KOPT-K1 (cell line): ENCODE results near the gene TTC16.

Experiments
- H3K27ac ChIP-seq: fragments of 200-600 bp; sonication (generic); 2 replicates; pipeline ENCODE4 v1.5.1; 2016; ENCODE audit warnings: antibody characterized with exemption, mild to moderate bottlenecking, low read depth, low read length; ENCODE audit not compliant: poor library complexity, severe bottlenecking
- H3K36me3 ChIP-seq: fragments of 200-600 bp; sonication (generic); 2 replicates; pipeline ENCODE4 v1.5.1; 2017; ENCODE audit warnings: antibody characterized with exemption, mild to moderate bottlenecking, low read length, moderate library complexity; ENCODE audit not compliant: insufficient read depth
- H3K9me3 ChIP-seq: fragments of 200-600 bp; sonication (generic); 2 replicates; pipeline ENCODE4 v1.5.1; 2017; ENCODE audit warnings: antibody characterized with exemption, low read length, mild to moderate bottlenecking; ENCODE audit not compliant: insufficient read depth, poor library complexity, severe bottlenecking

The TTC16 gene

DNA sequence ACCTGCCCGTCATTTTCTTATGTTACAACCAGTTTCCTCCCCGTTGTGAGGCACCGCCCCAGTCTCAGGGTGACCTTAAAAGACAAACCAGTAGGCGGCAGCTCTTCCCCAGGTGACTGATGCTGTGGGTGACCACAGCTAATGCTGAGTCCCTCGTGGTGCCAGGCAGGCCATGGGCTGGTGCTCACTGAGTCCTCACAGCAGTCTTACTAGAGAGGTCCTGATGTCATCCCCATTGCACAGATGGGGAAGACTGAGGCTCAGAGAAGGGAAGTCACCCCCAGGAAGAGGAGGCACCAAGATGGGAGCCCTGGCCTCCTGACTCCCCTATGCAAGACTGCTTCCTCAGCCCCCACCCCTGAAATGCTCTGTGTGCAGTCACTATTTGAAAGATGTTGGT, 8.1 kb upstream of the TTC16 start:
- Histone ChIP-seq H3K27ac (no peak overlapping the region), H3K36me3 (no peaks in the 10 kb centered on the region), H3K9me3 (no peaks in the 10 kb centered on the region)

DNA sequence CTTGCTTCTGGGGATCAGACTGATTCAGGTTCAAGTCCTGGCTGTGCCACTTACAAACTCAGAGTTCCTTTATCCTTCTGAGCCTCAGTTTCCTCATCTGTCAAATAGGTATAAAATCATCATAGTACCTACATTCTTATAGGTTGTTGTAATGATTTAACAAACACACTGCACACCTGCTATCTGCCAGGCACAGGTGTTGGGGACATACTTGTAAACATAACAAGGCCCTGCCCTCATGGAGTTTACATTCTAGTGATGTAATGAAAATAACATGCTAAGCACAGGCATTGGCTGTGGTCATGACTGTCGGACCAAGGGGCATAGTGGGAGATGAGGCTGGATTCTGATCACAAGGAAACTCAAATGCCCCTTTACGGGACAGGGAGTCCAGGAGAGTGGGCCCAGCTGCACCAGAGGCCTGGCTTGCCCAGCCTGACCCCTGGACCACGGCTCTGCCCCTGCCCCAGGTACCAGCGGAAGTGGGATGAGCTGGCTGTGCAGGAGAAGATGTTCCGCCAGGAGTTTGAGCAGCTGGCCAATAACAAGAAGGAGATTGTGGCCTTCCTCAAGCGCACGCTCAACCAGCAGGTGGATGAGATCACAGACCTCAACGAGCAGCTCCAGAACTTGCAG, 6.8 kb upstream of the TTC16 start:
- Histone ChIP-seq H3K9me3 (no peaks in the 10 kb centered on the region), H3K27ac (no peak overlapping the region), H3K36me3 (no peaks in the 10 kb centered on the region)

DNA sequence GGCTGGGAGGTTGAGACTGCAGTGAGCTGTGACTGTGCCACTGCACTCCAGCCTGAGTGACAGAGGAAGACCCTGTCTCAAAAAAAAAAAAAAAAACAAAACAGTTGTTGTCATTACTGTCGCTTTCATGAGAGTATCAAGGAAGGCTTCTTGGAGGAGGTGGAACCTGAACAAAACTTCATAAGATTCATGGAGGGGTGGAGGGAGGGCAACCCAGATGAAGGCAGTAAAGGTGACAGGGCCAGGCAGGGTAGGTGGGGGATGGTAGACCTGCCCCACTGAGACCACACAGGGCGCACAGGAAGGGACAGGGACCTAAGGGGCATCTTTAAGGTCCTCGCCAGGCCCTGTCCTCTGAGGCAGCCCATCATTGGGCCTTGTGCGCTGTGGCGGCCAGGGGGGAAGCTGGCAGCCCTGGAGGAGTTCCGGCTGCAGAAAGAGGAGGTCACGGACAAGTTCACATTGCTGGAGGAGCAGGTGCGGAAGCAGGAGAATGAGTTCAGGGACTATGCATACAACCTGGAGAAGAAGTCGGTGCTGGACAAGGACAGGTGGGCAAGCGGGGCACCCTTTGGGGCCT, 5.6 kb upstream of the TTC16 start:
- no peaks in the 10 kb centered on the region for H3K9me3 ChIP-seq

DNA sequence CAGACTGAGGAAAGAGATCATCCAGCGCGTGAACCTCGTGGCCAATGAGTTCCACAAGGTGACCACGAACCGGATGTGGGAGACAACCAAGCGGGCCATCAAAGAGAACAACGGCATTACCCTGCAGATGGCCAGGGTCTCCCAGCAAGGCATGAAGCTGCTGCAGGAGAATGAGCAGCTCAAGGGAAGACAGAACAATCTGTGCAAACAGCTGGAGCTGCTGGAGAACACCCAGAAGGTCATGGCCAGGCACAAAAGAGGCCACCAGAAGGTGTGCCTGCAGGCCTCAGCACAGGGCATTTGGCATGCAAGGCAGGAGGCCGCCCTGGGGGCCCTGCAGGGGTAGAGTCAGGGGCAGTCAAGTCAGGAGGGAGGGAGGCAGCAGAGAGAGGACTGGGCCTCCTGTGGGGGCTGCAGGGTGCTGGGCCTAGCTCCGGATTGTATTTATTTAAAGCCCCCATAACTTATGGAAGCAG, 4.6 kb upstream of the TTC16 start:
- Histone ChIP-seq H3K27ac (no peak overlapping the region), H3K9me3 (no peaks in the 10 kb centered on the region), H3K36me3 (no peaks in the 10 kb centered on the region)

More for the DNA sequence above, 5.6 kb upstream of the TTC16 start:
- H3K27ac ChIP-seq: no peak overlapping the region
- H3K36me3 ChIP-seq: no peaks in the 10 kb centered on the region

DNA sequence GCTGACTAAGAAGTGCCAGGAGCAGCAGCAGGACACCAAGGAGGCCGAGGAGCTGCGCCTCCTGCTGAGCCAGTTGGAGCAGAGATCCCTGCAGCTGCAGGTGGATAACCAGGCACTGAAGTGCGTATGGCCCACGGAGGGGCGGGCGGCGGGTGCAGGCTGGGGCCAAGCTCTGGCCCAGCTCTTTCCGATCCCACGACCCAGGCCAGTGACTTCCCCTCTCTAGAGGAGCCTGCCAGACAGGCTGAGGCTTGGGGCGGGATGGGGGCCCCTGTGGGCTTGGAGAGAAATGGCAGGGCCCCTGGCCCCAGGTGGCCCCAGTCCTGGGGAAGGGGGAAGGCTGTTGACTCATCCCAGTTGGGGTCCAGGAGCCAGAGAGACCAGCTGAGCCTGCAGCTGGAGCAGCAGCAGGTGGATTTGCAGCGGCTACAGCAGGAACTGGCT, 4.0 kb upstream of the TTC16 start:
- Histone ChIP-seq H3K36me3 (no peaks in the 10 kb centered on the region), H3K9me3 (no peaks in the 10 kb centered on the region), H3K27ac (no peak overlapping the region)

DNA sequence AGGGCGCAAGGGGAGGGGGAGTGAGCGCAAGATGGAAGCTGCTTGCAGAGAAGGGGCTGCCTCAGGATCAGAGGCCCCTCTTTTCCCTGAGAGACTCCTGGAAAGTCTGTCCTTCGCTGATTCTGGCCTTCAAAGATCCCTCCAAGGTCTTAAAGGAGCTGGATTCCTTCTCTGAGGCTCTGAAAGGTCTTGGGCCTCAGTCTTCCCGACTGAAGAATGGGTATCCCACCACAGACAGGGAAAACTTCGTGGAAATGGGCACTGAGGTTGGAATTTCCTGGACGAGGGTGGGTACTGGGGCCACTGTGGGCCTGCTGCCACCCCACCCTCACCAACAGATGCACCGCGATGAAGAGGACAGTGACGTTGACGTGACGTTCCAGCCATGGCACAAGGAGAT, 3.5 kb upstream of the TTC16 start:
- no peak overlapping the region for H3K27ac ChIP-seq
- no peaks in the 10 kb centered on the region for H3K9me3 ChIP-seq
- H3K36me3 ChIP-seq: no peaks in the 10 kb centered on the region

DNA sequence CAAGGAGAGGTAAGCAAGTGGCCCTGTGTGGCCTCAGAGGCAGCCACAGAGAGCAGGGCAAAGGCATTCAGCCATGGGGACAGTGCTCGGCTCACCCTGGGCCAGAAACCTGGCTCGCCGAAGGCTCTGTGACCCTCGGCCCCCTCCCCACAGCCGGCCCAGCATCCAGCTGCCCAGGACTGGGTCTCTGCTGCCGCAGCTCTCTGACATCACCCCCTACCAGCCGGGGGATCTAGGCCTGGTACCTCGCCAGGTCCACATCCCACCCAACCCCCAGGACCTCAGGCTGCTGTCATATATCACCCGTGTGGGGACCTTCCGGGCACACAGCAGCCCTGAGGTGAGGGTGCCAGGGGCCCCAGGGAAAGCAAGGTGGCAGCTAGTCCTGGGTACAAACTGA, 3.0 kb upstream of the TTC16 start:
- Histone ChIP-seq H3K9me3 (no peaks in the 10 kb centered on the region), H3K27ac (no peak overlapping the region), H3K36me3 (no peaks in the 10 kb centered on the region)

DNA sequence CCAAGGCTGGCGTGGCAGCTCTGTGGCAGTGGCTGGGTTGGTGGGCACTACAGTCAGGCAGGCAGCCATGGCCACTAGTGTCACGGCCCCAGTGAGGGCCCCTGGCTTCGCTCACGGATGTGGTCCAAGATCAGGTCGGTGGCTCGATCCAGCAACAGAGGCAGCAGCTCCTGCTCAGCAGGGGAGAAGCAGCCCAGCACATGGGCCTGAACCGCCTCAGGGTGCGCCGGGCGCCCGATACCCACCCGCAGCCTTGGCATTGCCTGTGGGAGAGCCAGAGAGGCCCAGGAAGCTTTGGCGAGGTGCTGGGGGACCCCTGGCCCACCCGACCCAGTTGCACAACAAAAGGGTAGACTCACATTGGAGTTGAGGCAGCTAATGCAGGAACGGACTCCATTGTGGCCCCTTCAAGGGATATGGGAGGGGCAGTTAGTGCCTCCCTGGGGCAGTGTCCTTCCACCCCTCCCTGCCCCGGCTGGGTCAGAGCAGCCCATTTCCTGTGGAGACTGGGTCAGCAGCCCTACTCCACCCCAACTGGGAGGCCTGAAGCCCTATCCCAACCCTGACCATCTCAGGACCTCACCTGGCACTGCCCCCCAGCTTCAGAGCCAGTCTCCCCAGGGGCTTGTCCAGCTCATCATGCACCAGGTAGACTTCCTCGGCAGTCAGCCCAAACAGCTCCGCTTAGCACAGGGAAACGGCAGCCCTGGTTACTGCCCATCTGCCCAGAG, 1.7 kb upstream of the TTC16 start:
- no peaks in the 10 kb centered on the region for H3K9me3 ChIP-seq
- H3K36me3 ChIP-seq: no peaks in the 10 kb centered on the region
- no peak overlapping the region for H3K27ac ChIP-seq

DNA sequence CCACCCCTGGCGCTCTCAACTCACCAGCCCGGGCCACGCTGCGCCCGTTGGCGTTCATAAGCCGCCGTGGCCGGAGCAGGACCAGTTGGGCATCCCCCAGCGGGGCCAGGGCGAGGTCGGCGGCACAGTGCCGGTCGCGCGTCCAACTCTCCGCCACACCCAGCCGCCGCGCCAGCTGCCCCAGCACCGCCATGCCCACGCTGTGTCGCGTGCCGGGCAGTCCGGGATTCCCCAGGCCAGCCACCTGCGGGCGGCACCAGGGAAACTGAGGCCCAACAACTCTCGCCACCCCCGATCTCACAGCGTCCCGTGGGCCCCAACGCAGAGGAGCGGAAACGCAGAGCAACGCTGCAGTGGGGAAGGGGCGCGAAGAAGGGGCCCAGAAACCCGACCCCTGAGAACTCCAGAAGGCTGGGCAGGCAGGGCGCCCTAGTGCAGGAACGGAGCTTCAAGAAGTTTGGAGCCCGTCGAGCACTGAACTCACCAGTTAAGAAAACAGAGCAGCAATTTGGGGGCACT, 869 bp upstream of the TTC16 start:
- Histone ChIP-seq H3K9me3 (no peaks in the 10 kb centered on the region), H3K36me3 (no peaks in the 10 kb centered on the region), H3K27ac (peak overlapping the region; percentile 39)

DNA sequence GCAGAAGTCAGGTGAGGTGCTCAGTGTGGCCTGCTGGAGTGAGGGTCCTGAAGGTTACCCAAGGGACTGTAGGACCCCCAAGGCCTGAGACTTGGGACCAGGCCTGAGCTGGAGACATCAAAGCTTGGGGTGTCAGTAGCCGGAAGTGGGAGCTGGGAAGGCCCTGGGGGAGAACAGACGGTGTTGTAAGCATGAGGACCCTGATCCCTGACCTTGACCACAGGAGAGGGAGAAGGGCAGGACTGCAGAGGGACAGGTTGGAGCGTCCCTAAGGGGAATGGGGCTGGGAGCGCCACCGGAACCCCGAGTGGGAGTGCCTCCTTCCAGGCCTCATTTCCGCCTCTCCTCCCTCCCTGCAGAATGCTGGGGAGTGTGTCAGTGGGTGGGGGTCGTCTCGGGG, 533 bp downstream of the TTC16 start:
- H3K9me3 ChIP-seq: no peaks in the 10 kb centered on the region
- H3K36me3 ChIP-seq: no peaks in the 10 kb centered on the region
- no peak overlapping the region for H3K27ac ChIP-seq

DNA sequence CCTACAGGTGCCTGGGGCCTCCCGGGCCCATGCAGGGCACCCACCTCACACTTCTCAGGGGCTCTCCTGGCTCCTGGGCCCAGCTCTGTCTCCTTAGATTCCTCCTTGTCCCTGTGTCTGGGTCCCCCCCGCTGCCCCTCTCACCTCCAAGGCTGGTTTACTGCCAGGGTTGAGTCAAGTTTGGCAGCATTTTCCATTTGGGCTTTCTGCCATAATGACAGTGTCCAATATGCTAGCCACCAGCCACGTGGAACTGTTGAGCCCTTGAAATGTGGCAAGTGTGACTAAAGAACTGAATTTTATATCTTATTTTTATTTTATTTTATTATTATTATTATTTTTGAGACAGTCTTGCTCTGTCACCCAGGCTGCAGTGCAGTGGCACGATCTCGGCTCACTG, 1.9 kb downstream of the TTC16 start:
- no peak overlapping the region for H3K27ac ChIP-seq

DNA sequence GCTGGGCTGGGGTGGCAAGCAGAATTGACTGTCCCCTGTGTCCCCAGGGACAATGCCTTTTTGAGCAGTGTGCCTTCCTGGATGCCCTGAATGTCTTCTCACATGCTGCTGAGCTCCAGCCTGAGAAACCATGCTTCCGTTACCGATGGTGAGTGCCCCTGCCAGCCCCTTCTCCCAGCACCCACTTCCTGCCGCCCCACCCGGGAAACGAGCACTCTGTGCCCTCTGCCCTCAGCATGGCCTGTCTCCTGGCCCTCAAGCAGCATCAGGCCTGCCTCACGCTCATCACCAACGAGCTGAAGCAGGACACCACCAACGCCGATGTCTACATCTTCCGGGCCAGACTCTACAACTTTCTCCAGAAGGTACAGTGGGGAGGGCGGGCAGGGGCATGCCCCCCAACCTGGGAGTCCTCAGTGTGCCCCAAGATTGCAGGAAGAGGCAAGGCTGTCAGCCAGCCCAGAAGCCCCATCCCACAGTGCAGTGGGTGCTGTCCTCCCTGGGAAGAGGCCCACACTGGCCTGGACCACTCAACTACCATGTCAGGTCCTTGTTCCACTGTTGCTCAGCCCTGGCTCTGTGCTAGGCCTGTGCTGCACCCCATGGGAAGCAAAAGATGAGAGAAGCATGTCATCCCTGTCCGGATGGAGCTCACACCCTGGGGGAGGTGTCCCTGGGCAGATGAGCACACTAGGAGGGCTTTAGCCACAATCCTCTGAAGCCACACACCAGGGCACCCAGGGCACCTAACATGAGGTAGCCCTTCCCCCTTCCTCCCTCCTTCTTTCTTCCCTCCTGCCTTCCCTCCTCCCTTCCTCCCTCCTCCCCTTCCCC, 4.4 kb downstream of the TTC16 start:
- no peaks in the 10 kb centered on the region for H3K9me3 ChIP-seq
- H3K27ac ChIP-seq: peak overlapping the region; percentile 88
- no peaks in the 10 kb centered on the region; the same call in 1 of the 2 replicates for H3K36me3 ChIP-seq

More for the DNA sequence above, 1.9 kb downstream of the TTC16 start:
- no peaks in the 10 kb centered on the region for H3K9me3 ChIP-seq
- H3K36me3 ChIP-seq: no peaks in the 10 kb centered on the region; the same call in 1 of the 2 replicates

DNA sequence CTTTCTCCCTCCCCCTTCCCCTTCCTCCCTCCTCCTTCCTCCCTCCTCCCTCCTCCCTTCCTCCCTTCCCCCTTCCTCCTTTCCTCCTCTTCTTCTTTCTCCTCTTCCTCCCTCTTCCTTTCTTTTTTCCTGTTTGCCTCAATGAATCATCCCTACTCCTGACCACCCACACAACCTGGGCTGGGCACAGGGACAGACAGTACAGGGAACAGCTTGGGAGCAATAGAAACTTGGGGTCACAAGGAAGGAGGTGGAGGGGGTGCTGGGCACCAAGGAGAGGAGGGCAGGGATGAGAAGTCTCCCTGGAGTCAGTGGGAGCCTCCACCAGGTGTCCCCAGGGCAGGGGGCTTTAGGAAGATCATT, 5.0 kb downstream of the TTC16 start:
- no peaks in the 10 kb centered on the region; the same call in 1 of the 2 replicates for H3K36me3 ChIP-seq
- peak overlapping the region; percentile 88 for H3K27ac ChIP-seq
- no peaks in the 10 kb centered on the region for H3K9me3 ChIP-seq

DNA sequence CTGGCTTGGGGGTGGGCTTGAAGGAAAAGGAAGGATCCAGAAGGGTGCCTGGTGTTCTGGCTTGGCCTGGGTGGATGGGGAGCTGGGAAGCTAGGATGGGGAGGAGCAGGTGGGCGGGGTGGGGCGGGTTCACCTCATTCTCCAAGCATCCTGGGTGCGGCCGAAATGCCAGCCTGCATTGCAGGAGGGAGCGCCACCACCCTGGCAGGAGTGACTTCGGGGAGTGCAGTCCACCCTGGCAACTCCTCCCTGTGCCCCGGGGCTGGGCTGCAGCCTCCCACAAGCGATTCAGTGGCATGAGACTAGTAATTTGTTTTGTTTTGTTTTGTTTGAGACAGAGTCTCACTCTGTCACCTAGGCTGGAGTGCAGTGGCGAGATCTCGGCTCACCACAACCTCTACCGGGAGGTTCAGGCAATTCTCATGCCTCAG, 5.5 kb downstream of the TTC16 start:
- no peak overlapping the region for H3K27ac ChIP-seq
- H3K36me3 ChIP-seq: no peaks in the 10 kb centered on the region; the same call in 1 of the 2 replicates

More for the DNA sequence above, 5.5 kb downstream of the TTC16 start:
- no peaks in the 10 kb centered on the region for H3K9me3 ChIP-seq
